Activated CD4-positive, CD25-positive, alpha-beta regulatory T cell treated with anti-CD3 and anti-CD28 coated beads, Interleukin-2, amount 50 U/mL, for 72 hours (primary cell): Measurements from ENCODE around the gene TMEM184C.

Experiments
- DNase-seq: peaks from one replicate; pipeline ENCODE4 v3.0.0; 2021

Gene TMEM184C

GRCh38 chr4:147605499-147605898 lies 11.7 kb upstream of the TMEM184C start:
- no peak for DNase-seq

DNA sequence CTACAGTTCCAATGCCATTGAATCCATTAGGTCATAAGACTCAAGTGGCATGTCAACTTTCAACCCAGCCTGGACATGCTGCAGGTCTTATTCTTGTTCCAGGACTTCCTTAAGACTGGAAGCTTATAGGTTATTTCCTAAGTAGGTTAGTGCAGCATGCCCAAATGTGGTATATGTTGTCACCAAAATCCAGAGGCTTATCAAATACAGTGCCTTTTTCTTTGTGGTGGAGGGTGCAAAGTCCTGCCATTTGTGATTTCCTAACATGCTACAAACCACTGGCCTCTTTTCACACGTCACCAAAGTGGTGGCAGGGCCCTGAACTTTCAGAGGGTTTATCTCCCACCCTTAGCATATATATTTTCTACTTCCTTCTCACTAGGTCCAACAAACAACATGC lies 9.7 kb upstream of the TMEM184C start:
- no peak for DNase-seq

- no peak for DNase-seq
Observed at GRCh38 chr4:147610686-147611085, 6.5 kb upstream of the TMEM184C start.

DNA sequence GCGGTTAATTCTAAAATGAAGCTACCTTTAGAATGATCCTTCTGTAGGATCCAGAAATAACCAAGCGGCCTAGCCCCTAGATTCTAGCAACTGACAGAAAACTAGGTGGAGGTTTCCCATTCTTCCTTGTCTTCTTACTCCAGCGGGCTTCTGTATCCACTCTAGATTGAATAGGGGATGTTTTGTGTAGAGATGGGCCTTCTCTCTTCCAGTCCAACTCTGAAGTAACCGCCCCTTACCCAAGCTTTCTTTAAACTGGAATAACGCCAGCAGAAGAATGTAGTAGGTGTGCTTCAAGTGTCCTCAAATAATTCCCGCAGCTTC lies 386 bp upstream of the TMEM184C start:
- no peak for DNase-seq

GRCh38 chr4:147617841-147618691 lies 869 bp downstream of the TMEM184C start:
- DNase-seq = no peak

DNA sequence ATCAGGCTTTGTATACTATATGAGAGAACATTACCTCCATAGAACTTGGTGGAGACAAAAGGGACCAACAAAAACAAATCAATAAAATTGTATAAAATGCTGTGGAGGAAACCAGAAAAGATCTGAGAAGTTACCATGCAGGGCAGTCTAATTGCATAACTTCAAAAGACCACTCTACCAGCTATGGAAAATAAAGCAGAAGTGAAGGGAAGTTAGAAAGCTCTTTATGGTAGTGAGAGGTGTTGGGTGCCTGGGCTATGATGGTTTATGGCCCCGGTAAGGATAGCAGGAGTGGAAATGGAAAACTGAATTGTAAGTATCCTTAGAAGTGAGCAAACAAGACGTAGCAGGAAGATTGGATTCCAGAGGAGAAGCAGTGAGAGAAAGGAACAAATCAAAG lies 3.1 kb downstream of the TMEM184C start:
- no peak for DNase-seq

- DNase-seq = no peak
Observed at GRCh38 chr4:147625733-147626132, 8.5 kb downstream of the TMEM184C start.

- no peak for DNase-seq
Observed at GRCh38 chr4:147626903-147627302, 9.7 kb downstream of the TMEM184C start.

- DNase-seq = no peak
Observed at GRCh38 chr4:147628415-147628814, 11.2 kb downstream of the TMEM184C start.

DNA sequence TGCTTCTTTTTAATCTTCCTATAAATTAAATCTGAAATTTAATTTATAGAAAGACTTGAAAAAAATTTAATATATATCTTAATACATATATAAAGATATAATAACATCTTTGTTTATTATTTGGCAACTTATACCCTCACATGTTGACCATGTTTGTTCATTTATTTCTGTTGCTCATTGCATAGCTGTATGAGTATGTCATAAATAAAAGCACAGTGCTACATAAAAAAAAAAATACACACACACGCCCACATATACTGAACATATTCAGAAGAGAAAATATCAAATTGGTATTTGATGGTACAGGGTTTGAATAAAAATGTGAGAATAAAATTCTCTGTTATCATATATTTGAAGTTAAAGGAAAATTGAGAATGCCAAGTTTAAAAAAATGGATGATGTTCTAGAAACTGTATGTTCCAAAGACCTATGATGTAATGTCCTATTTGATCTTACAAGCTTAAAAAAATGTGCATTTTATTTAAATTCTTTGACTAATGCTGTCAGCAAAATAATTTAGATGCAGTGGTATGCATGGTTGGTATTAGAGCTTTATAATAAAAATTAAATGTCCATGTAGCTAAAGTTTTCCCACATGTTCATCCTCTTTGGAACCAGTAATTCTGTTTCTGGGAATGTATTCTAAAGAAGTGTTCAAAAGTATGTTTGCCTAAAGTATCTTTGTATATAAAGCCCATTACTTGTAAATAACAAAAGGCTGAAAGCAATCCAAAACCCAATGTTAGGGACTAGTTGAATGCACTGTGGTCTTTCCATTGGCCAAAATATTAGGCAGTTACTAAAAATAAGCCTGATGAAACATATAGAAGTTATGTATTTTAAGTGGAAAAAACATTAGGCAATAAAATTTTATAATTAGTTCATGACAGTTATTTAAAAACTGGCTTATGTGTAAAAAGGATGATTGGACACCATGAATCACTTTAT lies 12.9 kb downstream of the TMEM184C start:
- DNase-seq = no peak

GRCh38 chr4:147633113-147633512 lies 15.9 kb downstream of the TMEM184C start:
- no peak for DNase-seq

- no peak for DNase-seq
Observed at GRCh38 chr4:147633643-147634042, 16.4 kb downstream of the TMEM184C start.

DNA sequence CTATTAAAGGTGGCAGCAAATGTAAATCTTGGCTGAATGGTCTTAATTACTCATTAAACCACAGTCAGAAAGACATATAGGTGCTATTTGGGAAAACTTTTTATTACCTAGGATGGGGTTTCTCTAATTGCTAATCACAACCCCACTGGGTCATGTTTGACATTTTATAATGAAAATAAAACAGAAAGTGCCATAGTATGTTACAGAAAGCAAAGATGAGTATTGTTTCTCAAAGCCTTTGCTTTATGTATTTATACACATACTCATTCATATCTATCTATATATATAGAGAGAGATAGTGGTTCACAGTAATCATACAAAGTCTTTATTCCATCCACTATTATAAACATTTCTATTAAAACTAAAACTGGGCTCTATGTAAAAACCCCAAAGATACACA lies 18.2 kb downstream of the TMEM184C start:
- no peak for DNase-seq

DNA sequence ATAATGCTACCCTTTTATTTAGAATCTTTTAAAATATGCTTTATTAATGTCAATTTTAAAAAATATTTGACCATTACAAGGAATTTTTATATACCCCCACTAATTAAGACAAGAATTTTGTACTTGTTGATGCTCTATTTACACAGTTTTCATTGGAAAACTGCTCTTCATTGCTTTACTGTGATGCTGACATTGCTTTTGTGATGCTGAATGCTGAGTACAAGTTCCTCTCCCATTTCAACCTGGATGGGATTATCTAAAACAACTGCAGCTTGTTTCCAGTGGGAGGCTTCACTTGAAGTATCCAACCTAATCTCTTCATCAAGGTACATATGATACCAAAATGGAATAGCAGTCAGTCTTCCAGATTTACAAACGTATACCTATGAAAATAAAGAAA lies 21.2 kb downstream of the TMEM184C start:
- no peak for DNase-seq

GRCh38 chr4:147638942-147639341 lies 21.7 kb downstream of the TMEM184C start:
- DNase-seq = no peak

DNA sequence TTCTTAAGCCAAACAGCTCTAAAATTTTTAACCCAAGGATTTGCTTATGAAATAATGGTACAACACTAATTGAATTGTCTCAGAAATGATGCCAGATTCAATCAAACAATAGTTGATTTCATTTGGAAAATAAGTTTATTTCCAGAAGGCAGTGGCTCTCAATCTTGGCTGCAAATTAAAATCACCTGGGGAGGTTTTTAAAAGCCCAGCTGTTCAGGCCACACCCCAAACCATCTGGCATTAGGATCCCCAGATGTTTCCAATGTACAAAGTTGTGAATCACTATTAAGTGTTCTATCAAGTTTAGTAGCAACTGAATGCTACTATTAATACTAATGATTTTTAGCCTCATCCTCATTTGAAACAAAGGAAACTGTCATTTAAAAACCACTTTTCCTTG lies 22.2 kb downstream of the TMEM184C start:
- no peak for DNase-seq

DNA sequence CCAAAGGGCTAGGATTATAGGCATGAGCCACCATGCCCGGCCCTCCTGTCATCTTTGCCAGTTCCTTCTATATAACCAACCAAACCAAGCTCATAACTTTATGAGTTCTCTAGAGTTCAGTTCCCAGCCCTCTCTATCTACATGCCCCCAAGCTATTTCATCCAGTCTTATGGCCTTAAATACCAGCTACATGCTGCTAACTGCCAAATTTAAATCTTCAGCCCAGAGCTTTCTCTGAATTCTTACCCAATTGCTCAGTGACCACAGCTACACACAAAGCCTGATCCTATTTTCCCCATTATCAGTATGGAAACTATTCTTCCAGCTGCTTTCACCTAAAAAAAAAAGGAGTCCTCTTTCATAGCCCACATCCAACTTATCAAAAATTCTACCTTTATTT lies 23.1 kb downstream of the TMEM184C start:
- DNase-seq = no peak

- DNase-seq = no peak
Observed at GRCh38 chr4:147643616-147644015, 26.4 kb downstream of the TMEM184C start.

DNA sequence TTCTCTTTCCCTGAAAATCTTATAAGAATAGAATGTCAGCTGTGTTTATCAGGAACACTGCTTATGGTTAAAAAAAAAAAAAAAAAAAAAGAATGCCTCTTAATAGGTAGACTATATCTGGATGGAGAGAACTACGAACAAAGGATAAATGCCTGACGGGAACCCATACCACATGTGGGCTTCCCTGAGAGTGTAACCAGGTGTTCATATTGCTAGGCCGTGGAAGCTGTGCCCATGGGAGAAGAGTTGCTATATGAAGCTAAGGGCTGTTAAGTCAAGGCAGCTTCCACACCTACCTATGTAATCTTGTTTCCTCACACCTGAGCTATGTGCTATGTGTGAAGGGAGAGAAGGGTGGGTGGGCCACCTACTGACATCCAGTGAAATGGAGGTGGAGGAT lies 27.3 kb downstream of the TMEM184C start:
- DNase-seq = no peak

DNA sequence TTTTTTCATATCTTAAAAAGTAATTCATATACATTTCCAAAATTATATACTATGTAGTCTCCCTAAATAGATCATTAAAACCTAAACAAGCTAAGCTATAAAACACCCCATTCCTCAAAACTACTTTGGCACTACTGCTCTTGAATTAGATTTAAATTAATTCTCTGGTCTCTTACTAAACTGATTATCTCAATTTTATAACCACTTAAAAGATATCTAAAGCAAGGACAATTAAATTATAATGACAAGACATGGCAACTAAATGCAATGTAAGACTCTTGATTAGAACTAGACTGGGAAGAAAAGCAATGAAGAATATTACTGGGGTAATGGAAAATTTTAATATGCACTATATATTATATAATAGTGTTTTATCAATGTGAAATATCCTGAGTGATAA lies 27.9 kb downstream of the TMEM184C start:
- DNase-seq = no peak

DNA sequence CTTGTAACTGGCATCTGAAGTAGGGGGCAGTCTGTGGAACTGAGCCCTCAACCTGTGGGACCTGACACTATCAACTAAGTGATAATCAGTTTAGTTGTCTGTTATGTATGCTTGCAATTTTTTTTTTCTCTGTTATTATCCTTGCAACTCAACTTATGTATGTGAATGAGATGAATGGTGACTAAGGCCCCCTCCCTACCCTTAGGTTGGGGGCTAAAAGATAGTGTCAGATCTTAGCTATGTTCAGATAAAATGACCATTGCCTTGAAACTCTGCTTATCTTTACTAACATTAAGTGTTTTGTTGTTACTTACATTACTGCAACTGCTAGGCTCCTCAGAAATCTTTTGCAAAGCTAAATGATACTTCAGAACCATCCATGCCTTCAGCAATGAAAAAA lies 31.5 kb downstream of the TMEM184C start:
- no peak for DNase-seq

- no peak for DNase-seq
Observed at GRCh38 chr4:147651563-147651962, 34.4 kb downstream of the TMEM184C start.

DNA sequence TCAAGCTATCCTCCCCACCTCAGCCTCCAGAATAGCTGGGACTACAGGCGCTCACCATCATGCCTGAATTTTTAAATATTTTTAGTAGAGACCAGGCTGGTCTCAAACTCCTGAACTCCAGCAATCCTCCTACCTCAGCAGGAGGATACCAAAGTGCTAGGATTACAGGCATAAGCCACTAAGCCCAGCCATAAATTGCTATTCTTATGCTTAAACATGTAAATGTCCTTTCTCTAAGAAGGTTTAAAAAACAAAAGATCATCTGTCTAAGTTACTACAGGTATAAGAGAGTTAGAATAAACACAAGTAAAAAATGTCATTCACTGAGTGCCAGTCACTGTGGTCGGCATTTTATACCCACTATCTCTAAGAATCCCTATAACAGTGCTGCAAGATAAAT lies 38.4 kb downstream of the TMEM184C start:
- DNase-seq = no peak

DNA sequence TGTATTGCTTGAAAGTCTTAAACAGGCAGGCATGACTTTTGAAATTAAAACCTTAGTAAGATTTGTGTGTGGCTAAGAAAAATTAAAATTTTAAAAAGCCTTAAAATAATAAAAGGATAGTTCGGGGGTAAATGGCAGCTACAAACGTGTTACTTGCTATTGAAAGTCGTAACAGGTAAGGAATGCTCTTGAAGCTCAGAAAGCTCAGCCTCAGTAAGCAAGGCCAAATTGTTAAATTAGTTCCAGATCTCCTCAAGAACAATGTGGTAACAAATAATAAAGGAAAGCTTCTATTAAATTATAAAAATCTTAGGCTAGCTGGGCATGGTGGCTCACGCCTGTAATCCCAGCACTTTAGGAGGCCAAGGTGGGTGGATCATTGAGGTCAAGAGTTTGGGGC lies 41.3 kb downstream of the TMEM184C start:
- no peak for DNase-seq
